HG03439 (cell line): ENCODE results near the gene DECR2.
"Not testable (repeated sequence)": the region's sequence is repeated elsewhere in the genome, so short reads cannot be mapped to it uniquely, and the experiment has no call there.

Experiments used
- ATAC-seq: cut with Tn5 transposase; IDR thresholded peaks from one replicate; pipeline ENCODE4 v1.9.1; 2021; ENCODE audit warnings: mild to moderate bottlenecking, moderate library complexity; ENCODE audit not compliant: unreplicated experiment

DECR2 gene

GRCh38 chr16:399340-400019 lies 2.2 kb upstream of the DECR2 start:
- no peak for ATAC-seq

- ATAC-seq = no peak
These were observed 1.6 kb upstream of the DECR2 start for GRCh38 chr16:400061-400591.

GRCh38 chr16:404971-405486 lies 3.3 kb downstream of the DECR2 start:
- no peak for ATAC-seq

GRCh38 chr16:405548-406506 lies 4.1 kb downstream of the DECR2 start:
- no peak for ATAC-seq

GRCh38 chr16:407253-407652 lies 5.6 kb downstream of the DECR2 start:
- ATAC-seq = no peak

GRCh38 chr16:410516-411178 lies 9.0 kb downstream of the DECR2 start:
- ATAC-seq = no peak

GRCh38 chr16:411576-412265 lies 10.0 kb downstream of the DECR2 start:
- ATAC-seq = no peak

- no peak for ATAC-seq
These were observed 12.9 kb downstream of the DECR2 start for GRCh38 chr16:414395-415169.

GRCh38 chr16:415170-415498 lies 13.4 kb downstream of the DECR2 start:
- ATAC-seq = not testable (repeated sequence)

GRCh38 chr16:422179-422578 lies 20.5 kb downstream of the DECR2 start:
- ATAC-seq = not testable (repeated sequence)

- ATAC-seq = no peak
These were observed 22.4 kb downstream of the DECR2 start for GRCh38 chr16:424033-424622.

- no peak for ATAC-seq
These were observed 23.0 kb downstream of the DECR2 start for GRCh38 chr16:424623-425081.

GRCh38 chr16:425082-425718 lies 23.5 kb downstream of the DECR2 start, which contains the start of gene RAB11FIP3:
Gene RAB11FIP3, plus strand, starts transcription at chr16:425649. Its CDS starts 358 bp downstream, at chr16:426007.
- peak; percentile 81 for ATAC-seq

GRCh38 chr16:425740-426114 lies 24.0 kb downstream of the DECR2 start:
- ATAC-seq = peak; percentile 46

- ATAC-seq = peak; percentile 15
These were observed 24.6 kb downstream of the DECR2 start for GRCh38 chr16:426115-426905.

- no peak for ATAC-seq
These were observed 25.2 kb downstream of the DECR2 start for GRCh38 chr16:426906-427249.

- no peak for ATAC-seq
These were observed 25.6 kb downstream of the DECR2 start for GRCh38 chr16:427250-427649.

GRCh38 chr16:430904-431303 lies 29.2 kb downstream of the DECR2 start:
- ATAC-seq = no peak
